GM12872 (cell line): Measurements from ENCODE around the gene PPP4R4.

Source experiments
- TF ChIP-seq, protein P1 (sequence below): IDR thresholded peaks from 3 replicates; pipeline ENCODE4 v1.5.1; 2011; ENCODE audit warnings: low read depth, mild to moderate bottlenecking, low read length, moderate library complexity; ENCODE audit not compliant: insufficient read depth

PPP4R4 gene

DNA sequence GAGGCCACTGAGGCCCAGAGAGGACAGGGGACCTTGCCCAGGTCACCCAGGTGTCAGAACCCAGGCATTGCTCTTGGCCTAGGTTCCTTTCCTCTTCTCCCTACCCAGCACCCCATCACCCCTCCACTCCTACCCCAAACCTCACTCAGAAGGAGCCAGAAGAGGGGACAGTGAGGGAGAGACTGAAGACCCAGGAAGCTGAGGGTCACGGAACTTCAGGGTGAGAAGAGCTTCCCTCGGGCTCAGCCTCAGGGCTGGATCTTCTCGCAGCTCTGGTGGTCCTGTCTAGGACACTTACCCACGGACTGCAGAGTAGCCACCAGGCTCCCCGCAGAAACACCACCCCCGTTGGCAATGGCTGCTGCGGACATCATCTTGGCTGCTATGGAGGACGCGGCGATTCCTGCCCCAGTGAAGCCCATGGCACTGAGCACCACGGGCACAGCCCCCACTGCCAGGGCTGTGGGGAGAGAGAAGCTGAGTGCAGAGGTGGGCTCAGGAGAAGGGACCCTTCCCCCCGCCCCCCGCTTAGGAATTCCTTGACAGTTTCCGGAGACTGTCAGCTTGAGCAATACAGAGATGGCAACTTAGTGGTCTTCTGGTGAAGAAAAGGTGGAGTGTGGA, 45.8 kb upstream of the PPP4R4 start:
- TF ChIP-seq, protein P1, sequence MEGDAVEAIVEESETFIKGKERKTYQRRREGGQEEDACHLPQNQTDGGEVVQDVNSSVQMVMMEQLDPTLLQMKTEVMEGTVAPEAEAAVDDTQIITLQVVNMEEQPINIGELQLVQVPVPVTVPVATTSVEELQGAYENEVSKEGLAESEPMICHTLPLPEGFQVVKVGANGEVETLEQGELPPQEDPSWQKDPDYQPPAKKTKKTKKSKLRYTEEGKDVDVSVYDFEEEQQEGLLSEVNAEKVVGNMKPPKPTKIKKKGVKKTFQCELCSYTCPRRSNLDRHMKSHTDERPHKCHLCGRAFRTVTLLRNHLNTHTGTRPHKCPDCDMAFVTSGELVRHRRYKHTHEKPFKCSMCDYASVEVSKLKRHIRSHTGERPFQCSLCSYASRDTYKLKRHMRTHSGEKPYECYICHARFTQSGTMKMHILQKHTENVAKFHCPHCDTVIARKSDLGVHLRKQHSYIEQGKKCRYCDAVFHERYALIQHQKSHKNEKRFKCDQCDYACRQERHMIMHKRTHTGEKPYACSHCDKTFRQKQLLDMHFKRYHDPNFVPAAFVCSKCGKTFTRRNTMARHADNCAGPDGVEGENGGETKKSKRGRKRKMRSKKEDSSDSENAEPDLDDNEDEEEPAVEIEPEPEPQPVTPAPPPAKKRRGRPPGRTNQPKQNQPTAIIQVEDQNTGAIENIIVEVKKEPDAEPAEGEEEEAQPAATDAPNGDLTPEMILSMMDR: no peak

GRCh38 chr14:94129111-94129757, 44.9 kb upstream of the PPP4R4 start, which contains the start of gene IFI27L2:
IFI27L2 (minus strand) TSS chr14:94129604; CDS start chr14:94129564, 40 bp downstream.
- TF ChIP-seq, protein P1: peak; percentile 43

GRCh38 chr14:94129758-94130414, 44.2 kb upstream of the PPP4R4 start:
- TF ChIP-seq, protein P1: no peak

- TF ChIP-seq, protein P1: peak; percentile 73
Observed at GRCh38 chr14:94132285-94132887, 41.7 kb upstream of the PPP4R4 start.

- TF ChIP-seq, protein P1: no peak
Observed at GRCh38 chr14:94135476-94135875, 38.6 kb upstream of the PPP4R4 start.

- TF ChIP-seq, protein P1: peak; percentile 99
Observed at GRCh38 chr14:94136575-94137331, 37.4 kb upstream of the PPP4R4 start.
